Epithelial cell of esophagus (primary cell): ENCODE results near the gene OSTC.
"Not testable (repeated sequence)": the region's sequence is repeated elsewhere in the genome, so short reads cannot be mapped to it uniquely, and the experiment has no call there.

Experiments
- DNase-seq: peaks from one replicate; pipeline ENCODE4 v3.0.0; 2010; ENCODE audit warnings: low read depth
- H3K4me3 ChIP-seq: 2 replicates; pipeline ENCODE4 v1.5.1; 2011; ENCODE audit warnings: mild to moderate bottlenecking, low read length, control low read depth
- TF ChIP-seq, protein P1 (sequence below): IDR thresholded peaks from 2 replicates; pipeline ENCODE4 v1.5.1; 2011; ENCODE audit warnings: low read depth, mild to moderate bottlenecking, low read length, control low read depth, inconsistent platforms; ENCODE audit not compliant: insufficient read depth; ENCODE audit errors: missing control alignments

OSTC gene

DNA sequence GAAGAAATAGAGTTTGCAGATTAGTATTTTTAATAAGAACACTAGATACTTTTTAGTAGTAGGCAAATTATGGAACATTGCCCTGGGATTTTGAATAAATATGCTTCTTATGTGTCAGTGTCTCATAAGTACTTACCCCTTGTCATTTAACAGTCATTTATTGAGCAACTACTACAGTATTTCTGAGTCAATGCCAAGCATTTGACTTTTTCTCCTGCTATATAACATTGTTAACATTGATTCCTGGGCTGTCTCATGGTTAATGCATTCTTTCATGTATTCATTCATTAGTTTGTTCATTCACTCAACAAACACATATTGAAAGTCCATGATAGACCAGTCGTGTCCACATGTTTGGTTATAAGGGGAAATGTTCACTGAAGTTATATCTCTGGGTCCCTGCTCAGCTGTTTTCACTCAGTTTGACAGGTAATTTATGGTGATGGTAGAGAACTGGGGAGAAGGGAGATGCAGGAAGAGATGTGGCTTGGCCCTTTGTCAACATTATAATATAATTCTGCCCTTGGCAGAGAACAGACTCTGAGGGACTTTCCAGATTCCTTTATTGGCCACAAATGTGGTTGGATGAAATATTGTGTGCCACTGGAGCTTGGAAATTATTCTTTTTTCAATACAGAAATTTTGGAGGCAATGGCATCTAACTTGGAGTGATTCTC is 49.8 kb downstream of the OSTC start:
- TF ChIP-seq, protein P1, sequence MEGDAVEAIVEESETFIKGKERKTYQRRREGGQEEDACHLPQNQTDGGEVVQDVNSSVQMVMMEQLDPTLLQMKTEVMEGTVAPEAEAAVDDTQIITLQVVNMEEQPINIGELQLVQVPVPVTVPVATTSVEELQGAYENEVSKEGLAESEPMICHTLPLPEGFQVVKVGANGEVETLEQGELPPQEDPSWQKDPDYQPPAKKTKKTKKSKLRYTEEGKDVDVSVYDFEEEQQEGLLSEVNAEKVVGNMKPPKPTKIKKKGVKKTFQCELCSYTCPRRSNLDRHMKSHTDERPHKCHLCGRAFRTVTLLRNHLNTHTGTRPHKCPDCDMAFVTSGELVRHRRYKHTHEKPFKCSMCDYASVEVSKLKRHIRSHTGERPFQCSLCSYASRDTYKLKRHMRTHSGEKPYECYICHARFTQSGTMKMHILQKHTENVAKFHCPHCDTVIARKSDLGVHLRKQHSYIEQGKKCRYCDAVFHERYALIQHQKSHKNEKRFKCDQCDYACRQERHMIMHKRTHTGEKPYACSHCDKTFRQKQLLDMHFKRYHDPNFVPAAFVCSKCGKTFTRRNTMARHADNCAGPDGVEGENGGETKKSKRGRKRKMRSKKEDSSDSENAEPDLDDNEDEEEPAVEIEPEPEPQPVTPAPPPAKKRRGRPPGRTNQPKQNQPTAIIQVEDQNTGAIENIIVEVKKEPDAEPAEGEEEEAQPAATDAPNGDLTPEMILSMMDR, result no peak
- no peak for DNase-seq
- H3K4me3 ChIP-seq, result no peak overlapping the region

DNA sequence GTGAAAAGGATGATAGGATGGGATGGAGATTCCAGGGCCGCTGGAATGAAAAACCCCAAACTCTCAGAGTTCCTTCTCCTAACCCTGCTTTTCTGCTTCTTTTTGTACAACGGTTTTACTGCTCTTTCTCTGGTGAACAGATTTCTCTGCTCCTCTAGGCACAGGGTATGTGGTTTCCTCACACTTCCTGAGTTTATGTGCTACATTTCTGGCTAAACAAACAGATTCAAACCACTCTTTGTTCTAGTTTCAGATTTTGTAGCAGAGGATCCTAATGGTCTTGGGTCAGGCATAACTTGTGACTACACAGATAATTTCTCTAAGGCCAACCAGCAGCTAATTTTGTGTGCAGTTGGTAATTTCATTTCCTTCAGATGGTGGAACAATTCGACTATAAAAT is 52.6 kb downstream of the OSTC start:
- DNase-seq, result no peak
- H3K4me3 ChIP-seq, result no peak overlapping the region
- TF ChIP-seq, protein P1, result no peak

DNA sequence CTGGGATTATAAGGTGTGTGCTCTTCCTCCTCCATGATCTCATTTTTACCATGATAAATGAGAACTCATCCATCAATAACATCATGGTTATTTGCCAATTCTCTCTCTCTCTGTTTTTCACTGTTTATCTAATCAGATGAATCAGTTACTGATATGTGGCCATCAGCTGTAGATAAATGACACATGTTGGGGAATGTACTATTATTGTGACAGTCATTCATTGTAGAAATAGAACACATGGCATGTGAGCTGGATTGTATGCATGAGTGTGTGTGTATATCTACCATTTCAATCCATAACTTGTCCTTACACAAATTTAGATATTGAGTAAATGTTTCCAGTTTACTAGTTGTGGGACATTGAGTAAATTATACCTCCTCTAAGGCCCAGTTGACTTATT is 53.0 kb downstream of the OSTC start:
- TF ChIP-seq, protein P1, result no peak
- no peak for DNase-seq
- no peak overlapping the region for H3K4me3 ChIP-seq

DNA sequence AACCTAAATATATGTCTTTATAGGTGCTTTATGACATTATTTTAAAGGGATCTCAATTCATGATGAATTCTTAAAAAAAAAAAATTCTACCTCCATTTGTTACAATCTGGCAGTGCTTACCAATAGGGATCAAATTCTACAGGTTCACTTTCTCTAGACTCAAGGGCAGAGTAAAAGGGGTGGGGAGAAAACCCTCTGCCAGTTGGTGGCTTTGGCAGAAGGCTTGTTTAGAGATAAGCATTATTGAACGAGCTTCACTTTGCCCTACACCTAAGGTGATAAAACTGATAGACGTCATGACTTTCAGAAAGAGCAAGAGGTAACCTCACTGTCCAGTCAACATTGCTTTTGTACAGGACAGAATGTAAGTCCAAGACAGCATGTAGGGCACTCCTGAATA is 53.6 kb downstream of the OSTC start:
- no peak for DNase-seq
- no peak overlapping the region for H3K4me3 ChIP-seq
- TF ChIP-seq, protein P1, result no peak

DNA sequence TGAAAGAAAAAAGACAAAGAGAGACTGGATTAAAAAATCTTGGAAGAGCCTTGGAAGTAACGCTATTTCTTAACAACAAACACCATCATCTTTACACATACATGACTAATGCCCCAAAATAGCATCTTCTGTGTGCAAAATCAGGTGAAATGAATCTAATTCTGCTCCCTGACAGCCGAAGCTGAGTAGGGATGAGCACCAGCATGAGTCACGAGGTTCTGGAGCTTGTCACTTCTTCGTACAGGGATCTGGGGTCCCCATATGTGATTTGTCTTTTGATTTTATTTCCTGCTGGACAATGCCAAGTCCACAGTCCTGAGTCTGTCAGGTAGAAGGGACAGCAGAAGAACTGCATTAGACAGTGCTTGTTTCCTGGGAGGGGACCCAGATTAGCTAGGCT is 55.9 kb downstream of the OSTC start:
- no peak for DNase-seq
- no peak overlapping the region for H3K4me3 ChIP-seq
- TF ChIP-seq, protein P1, result no peak

DNA sequence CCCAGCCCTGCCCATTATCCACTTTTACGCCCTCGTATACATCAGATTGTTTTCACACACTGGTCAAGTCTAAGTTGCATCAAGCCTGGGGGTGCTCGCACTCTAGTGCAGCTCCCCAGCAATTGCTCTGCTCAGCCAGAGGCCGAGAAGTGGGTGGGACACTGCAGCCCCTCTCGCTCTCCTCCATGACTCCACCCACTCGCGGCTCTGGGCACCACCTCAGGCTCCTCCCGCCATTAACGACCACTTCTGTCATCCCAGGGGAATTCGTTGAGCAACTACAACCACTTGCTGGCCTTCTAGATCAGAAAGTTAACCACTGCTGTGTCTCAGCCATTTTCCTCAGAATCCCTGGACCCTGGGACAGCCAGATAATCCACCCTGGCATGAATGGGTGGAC is 58.8 kb downstream of the OSTC start:
- H3K4me3 ChIP-seq, result no peak overlapping the region
- TF ChIP-seq, protein P1, result no peak
- no peak for DNase-seq

DNA sequence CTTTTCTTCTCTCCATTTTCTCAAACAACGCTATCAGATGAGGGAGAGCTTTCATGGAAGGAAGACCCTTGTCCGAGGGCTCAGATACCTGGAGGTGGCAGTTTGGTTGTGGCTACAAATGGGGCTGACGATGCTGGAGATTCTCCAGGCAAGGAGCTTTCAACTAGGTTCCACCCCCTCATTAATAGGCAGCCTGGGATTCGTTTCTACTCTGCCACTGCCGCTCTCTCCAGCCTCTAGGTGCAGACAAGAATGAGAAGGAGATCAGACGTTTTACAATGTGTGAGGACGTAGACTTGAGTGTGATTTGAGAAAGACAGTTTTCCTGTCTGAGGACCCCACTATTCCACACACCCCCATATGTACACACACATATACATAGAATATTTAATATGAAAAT is 59.3 kb downstream of the OSTC start:
- DNase-seq, result no peak
- TF ChIP-seq, protein P1, result no peak

DNA sequence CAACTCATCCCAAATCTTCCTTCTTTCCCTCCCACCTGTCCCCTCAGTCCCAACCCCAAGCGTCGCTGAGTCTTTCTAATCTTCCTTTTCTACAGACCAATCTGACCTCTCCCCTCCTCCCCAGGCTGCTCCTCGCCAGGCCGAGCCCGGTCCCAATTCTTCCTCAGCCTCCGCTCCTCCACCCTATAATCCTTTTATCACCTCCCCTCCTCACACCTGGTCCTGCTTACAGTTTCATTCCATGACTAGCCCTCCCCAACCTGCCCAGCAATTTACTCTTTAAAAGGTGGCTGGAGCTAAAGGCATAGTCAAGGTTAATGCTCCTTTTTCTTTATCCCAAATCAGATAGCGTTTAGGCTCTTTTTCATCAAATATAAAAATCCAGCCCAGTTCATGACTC is 60.2 kb downstream of the OSTC start:
- DNase-seq, H3K4me3 ChIP-seq: not testable (repeated sequence)

More for the DNA sequence above, 59.3 kb downstream of the OSTC start:
- no peak overlapping the region for H3K4me3 ChIP-seq
